Measurements from ENCODE around the gene KAT8. TPM values are rescaled to one million over a fixed set of nuclear protein-coding genes. Genes with fewer than 3 reads are reported as not detected.
"Not testable (repeated sequence)": the region's sequence is repeated elsewhere in the genome, so short reads cannot be mapped to it uniquely, and the experiment has no call there.

The KAT8 gene
- total RNA-seq, 4 donors from 2014 or later: 63.0 to 101 (median 77.8) TPM

DNA sequence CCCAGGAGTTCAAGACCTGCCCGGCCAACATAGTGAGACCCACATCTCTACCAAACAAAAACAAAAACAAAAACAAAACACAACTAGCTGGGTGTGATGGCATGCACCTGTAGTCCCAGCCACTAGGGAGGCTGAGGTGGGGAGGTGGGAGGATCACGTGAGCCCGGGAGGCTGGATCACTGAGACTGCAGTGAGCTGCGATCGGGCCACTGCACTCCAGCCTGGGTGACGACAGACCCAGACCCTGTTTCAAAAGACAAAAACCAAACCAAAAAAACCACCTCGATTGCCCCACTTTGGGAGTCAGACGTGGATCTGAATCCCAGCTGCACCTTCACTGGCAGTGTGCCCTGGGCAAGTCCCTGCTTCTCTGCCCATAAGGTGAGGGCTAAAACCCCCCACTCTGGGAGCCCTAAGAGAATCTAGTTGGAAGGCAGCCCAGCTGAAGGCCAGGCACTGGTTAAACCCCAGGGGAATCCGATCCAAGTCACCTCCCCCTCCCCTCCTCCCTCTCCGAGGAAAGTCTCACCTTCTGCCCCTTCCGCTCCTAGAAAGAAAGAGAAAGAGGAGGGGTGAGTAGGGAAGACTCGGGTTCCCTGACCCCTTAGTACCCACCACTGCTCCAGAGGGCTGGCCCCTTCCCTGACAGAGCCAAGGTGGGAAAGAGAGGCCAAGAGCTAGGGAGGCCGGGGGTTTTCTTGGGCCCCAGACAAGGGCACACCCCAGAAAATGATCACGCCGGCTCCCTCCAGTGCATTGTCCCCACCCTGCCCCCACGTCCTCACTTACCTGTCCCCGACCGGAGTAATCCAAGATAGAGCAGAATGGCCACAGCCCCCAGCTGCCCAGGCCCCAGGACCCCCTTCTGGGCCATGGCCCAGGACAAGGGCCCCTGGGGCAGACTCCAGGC lies 17.4 kb downstream of the KAT8 start:
- no peak overlapping the region for H3K4me3 ChIP-seq
- H3K27ac ChIP-seq: no peak overlapping the region
- intact Hi-C loops (cut with DNase I; ENCODE audit: low total_unique reads): no loop called here
- H3K27me3 ChIP-seq: no peaks in the 10 kb centered on the region
- no peak for DNase-seq
- no peaks in the 10 kb centered on the region for H3K36me3 ChIP-seq
- H3K9me3 ChIP-seq: no peaks in the 10 kb centered on the region
- peaks cover 0 to 4% of the 10 kb centered on the region in 2 donors for H3K4me1 ChIP-seq
- TF ChIP-seq POLR2A (IDR thresholded peaks at IDR 0.05) (no peak), CTCF (IDR thresholded peaks at IDR 0.05) (no peak)

- Histone ChIP-seq H3K27ac (no peak within 1 kb of the TSS), H3K27me3 (no peaks in the 10 kb centered on the region), H3K4me3 (no peak within 1 kb of the TSS), H3K4me1 (no peaks in the 10 kb centered on the region), H3K9me3 (no peaks in the 10 kb centered on the region), H3K36me3 (no peaks in the 10 kb centered on the region)
- DNase-seq: no peak
- intact Hi-C loops (cut with DNase I; ENCODE audit: low total_unique reads): no loop called here
- no peak for TF ChIP-seq CTCF (IDR thresholded peaks at IDR 0.05)
- TF ChIP-seq POLR2A (IDR thresholded peaks at IDR 0.05): peak in 1 of 2 donors; percentile 31
Observed at GRCh38 chr16:31135535-31136286, 18.2 kb downstream of the KAT8 start, which contains the start of gene PRSS8. PRSS8 (minus strand) TSS chr16:31135727; CDS start chr16:31135498, 229 bp downstream.

DNA sequence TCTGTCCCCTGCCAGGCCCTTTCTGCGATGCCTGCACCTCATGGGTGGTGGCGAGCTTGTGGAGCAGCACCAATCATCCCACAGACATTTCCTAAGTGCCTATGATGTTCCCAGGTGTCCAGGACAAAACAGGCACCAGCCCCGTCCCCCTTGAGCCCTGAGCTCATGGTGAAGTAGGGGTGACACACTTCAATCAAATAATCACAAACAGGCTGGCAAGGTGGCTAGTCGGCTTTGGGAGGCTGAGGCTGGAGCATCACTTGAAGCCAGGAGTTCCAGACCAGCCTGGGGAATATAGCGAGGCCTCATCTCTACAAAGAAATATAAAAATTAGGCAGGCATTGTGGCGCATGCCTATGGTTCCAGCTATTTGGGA lies 18.8 kb downstream of the KAT8 start:
- no peak for TF ChIP-seq CTCF (IDR thresholded peaks at IDR 0.05)
- no peak for TF ChIP-seq POLR2A (IDR thresholded peaks at IDR 0.05)
- Histone ChIP-seq H3K27me3 (no peaks in the 10 kb centered on the region), H3K4me1 (peaks cover 0 to under 1% of the 10 kb centered on the region in 2 donors), H3K27ac (no peak overlapping the region), H3K4me3 (no peak overlapping the region), H3K9me3 (no peaks in the 10 kb centered on the region), H3K36me3 (no peaks in the 10 kb centered on the region)
- DNase-seq: no peak
- intact Hi-C loops (cut with DNase I; ENCODE audit: low total_unique reads): no loop called here

DNA sequence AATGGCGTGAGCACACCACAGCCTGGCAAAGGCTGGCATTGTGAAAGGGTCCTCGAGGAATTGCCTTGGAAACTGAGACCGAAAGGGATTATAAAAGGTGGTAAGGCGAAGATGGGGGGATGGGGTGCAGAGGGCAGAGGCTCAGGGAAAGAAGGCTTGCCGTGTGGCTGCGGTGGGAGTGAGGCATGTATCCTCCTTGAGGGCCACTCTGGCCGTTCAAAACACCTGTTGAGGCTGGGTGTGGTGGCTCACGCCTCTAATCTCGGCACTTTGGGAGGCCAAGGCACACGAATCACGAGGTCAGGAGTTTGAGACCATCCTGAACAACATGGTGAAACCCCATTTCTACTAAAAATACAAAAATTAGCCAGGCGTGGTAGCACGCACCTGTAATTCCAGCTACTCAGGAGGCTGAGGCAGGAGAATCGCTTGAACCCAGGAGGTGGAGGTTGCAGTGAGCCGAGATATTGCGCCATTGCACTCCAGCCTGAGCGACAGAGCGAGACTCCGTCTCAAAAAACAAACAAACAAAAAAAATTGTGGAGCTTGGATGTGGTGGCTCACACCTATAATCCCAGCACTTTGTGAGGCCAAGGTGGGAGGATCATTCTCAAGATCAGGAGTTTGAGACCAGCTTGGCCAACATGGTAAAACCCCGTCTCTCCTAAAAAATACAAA lies 19.5 kb downstream of the KAT8 start:
- H3K4me3 ChIP-seq; H3K4me1 ChIP-seq; intact Hi-C loops (cut with DNase I; ENCODE audit: low total_unique reads); H3K36me3 ChIP-seq; H3K27ac ChIP-seq; H3K9me3 ChIP-seq; DNase-seq; H3K27me3 ChIP-seq: not testable (repeated sequence)

Measured in uterus (tissue), 4 donors.